Transverse colon (tissue), 4 donors: ENCODE data around the gene PRKCH.

Experiments
- EP300 ChIP-seq: sonication (generic); formaldehyde crosslinking; IDR thresholded peaks from one replicate; pipeline ENCODE4 v1.6.1; 2017; ENCODE audit warnings: antibody characterized with exemption, low read depth
- POLR2A ChIP-seq: fragments of 450-650 bp; IDR thresholded peaks from one replicate; pipeline ENCODE4 v1.6.1; 2016; ENCODE audit warnings: antibody characterized with exemption, mild to moderate bottlenecking, moderate library complexity
- POLR2AphosphoS5 ChIP-seq, 3 donors: sonication (generic); formaldehyde crosslinking; IDR thresholded peaks; one replicate each; pipeline ENCODE4 v1.6.1; 2016; ENCODE audit warnings: antibody characterized with exemption in 3 of 3
- TF ChIP-seq, protein P1 (sequence below), 5 experiments: fragments of 200-600 bp in 3 of 5; fragments of 450-650 bp in 2 of 5; sonication (generic) in 3 of 5; IDR thresholded peaks; 1 replicate in 2 of 5; 2 replicates in 3 of 5; pipeline ENCODE4 v1.5.1; 2016 to 2017; ENCODE audit warnings: antibody characterized with exemption in 5 of 5, inconsistent platforms in 3 of 5, mild to moderate bottlenecking in 2 of 5, moderate library complexity in 1 of 5

DNA sequence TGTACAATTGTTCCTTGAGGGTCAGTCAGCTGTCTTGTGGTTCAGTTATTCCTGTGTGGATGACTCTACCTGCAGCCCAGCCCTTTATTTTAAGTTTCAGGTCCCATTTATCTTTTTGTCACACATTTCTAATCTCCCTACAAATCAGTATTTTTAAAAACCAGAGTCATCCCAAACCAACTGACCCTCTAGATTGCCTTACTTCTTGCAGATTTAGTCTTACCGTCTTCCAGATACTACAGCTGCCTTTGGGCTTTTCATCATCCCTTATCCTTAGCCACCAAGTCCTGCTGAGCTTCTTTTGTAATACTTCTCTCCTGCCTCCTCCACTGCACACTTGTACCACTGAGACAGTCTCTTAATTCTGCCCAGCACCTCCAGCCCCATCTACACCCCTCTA is 54.9 kb downstream of the PRKCH start:
- TF ChIP-seq POLR2A = no peak
- TF ChIP-seq, protein P1, sequence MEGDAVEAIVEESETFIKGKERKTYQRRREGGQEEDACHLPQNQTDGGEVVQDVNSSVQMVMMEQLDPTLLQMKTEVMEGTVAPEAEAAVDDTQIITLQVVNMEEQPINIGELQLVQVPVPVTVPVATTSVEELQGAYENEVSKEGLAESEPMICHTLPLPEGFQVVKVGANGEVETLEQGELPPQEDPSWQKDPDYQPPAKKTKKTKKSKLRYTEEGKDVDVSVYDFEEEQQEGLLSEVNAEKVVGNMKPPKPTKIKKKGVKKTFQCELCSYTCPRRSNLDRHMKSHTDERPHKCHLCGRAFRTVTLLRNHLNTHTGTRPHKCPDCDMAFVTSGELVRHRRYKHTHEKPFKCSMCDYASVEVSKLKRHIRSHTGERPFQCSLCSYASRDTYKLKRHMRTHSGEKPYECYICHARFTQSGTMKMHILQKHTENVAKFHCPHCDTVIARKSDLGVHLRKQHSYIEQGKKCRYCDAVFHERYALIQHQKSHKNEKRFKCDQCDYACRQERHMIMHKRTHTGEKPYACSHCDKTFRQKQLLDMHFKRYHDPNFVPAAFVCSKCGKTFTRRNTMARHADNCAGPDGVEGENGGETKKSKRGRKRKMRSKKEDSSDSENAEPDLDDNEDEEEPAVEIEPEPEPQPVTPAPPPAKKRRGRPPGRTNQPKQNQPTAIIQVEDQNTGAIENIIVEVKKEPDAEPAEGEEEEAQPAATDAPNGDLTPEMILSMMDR (IDR thresholded peaks at IDR 0.05) = no peak
- TF ChIP-seq POLR2AphosphoS5 (IDR thresholded peaks at IDR 0.05) = no peak
- no peak for TF ChIP-seq EP300
